GM18858 (cell line): ENCODE measurements around the gene SEC31A.

Experiments
- ATAC-seq: cut with Tn5 transposase; IDR thresholded peaks from one replicate; pipeline ENCODE4 v1.9.1; 2021; ENCODE audit not compliant: unreplicated experiment

The SEC31A gene

DNA sequence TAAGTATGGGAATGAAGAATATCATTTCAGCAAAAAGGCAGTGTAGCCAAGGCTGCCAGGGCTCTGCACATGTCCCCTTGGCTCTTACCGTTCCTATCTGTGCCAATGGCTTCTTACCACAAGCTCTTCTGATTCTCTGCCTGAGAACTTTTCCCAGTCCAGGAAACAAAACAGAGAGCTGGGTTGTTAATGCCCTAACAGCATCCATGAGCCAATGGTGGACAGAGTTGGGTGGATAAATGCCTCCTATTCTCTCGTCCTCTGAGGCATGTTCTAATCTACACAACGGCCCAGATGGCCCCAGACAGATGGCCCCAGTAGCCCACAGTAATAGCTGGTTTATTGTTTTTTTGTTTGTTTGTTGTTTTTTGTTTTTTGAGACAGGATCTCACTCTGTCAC, 120.3 kb downstream of the SEC31A start:
- no peak for ATAC-seq
